Central memory CD8-positive, alpha-beta T cell (primary cell): ENCODE data around the gene KDM4B.

Experiments
- ATAC-seq: fragments of 150-1000 bp; cut with Tn5 transposase; replicated peaks from 2 replicates; pipeline ENCODE4 v1.10.0; 2022; ENCODE audit warnings: mild to moderate bottlenecking, moderate FRiP score, moderate number of reproducible peaks; ENCODE audit not compliant: poor library complexity, severe bottlenecking; ENCODE audit errors: extremely low read depth
- DNase-seq, 2 donors: peaks; one replicate each; pipeline ENCODE4 v3.0.0; 2021; ENCODE audit warnings: low spot score in 2 of 2
- H3K27ac Mint-ChIP-seq: one replicate; pipeline ENCODE4 v1.8.0; 2022; ENCODE audit warnings: low read depth, mild to moderate bottlenecking, moderate library complexity, mixed read lengths
- H3K27me3 Mint-ChIP-seq: one replicate; pipeline ENCODE4 v1.8.0; 2022; ENCODE audit warnings: mixed read lengths
- H3K36me3 Mint-ChIP-seq: one replicate; pipeline ENCODE4 v1.8.0; 2022; ENCODE audit warnings: mild to moderate bottlenecking, moderate library complexity, mixed read lengths; ENCODE audit not compliant: insufficient read depth
- H3K4me1 Mint-ChIP-seq: one replicate; pipeline ENCODE4 v1.8.0; 2022; ENCODE audit warnings: mixed read lengths
- H3K4me3 Mint-ChIP-seq: one replicate; pipeline ENCODE4 v1.8.0; 2022; ENCODE audit warnings: mild to moderate bottlenecking, moderate library complexity, mixed read lengths
- H3K9me3 Mint-ChIP-seq: one replicate; pipeline ENCODE4 v1.8.0; 2022; ENCODE audit warnings: mixed read lengths

The KDM4B gene

DNA sequence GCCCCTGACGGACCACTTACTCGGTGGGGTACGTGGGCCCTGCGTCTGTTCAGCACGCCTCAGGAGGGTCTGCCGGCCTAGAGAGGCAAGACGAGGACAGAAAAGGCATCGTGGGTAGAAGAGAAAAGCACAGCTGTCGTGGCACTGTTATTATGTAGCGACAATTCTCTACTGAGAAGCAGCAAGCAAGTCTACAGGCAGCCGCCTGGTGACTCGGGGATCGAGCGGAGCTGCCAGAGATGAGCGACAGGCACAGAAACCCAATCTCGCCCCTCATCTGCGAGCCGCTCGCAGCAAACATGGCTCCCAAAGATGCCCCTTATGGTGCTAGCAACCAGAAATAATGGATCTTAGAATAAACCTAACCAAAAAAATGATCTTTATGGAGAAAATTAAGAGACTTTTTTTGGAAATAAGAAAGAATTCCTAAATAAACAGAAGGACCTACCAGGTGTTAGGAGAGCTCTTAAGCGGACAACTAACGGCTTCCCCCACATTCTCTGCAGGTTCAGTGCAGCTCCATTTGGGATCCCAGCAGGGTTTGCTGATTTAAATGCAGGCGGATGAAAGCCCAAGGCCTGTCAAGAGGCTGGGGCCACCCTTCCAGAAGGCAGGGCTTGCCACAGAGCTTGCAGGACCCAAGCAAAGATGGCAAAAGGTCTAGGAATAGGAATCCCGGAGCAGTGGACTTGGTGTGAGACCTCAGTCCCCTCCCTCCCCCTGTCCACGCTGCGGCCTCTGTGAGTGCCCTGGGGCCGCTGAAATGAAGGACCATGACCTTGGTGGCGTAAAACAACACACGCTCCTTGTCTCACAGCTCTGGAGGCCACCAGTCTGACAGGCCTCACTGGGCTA is 152.6 kb downstream of the KDM4B start:
- Mint-ChIP-seq H3K36me3 (peaks cover 5% of the 10 kb centered on the region), H3K27me3 (no peaks in the 10 kb centered on the region), H3K27ac (peak overlapping the region; percentile 57), H3K4me1 (peaks cover 13% of the 10 kb centered on the region), H3K9me3 (no peaks in the 10 kb centered on the region), H3K4me3 (no peak overlapping the region)
- ATAC-seq (no peak), DNase-seq (no peak)

DNA sequence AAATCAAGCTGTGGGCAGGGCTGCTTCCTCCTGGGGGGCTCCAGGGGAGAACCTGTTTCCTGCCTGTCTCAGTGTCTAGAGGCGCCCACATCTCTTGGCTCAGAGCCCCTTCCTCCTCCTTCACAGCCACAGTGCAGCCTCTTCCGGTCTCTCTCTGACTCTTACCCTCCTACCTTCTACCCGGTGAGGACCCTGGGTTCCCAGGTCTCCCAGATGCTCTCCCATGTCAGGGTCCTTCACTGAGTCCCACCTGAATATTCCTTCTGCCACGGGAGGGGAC is 153.1 kb downstream of the KDM4B start:
- H3K27ac Mint-ChIP-seq = peak overlapping the region; percentile 12
- H3K9me3 Mint-ChIP-seq = no peaks in the 10 kb centered on the region
- peaks cover 13% of the 10 kb centered on the region for H3K4me1 Mint-ChIP-seq
- DNase-seq (no peak), ATAC-seq (no peak)
- no peak overlapping the region for H3K4me3 Mint-ChIP-seq
- peaks cover 6% of the 10 kb centered on the region for H3K36me3 Mint-ChIP-seq
- H3K27me3 Mint-ChIP-seq = no peaks in the 10 kb centered on the region

DNA sequence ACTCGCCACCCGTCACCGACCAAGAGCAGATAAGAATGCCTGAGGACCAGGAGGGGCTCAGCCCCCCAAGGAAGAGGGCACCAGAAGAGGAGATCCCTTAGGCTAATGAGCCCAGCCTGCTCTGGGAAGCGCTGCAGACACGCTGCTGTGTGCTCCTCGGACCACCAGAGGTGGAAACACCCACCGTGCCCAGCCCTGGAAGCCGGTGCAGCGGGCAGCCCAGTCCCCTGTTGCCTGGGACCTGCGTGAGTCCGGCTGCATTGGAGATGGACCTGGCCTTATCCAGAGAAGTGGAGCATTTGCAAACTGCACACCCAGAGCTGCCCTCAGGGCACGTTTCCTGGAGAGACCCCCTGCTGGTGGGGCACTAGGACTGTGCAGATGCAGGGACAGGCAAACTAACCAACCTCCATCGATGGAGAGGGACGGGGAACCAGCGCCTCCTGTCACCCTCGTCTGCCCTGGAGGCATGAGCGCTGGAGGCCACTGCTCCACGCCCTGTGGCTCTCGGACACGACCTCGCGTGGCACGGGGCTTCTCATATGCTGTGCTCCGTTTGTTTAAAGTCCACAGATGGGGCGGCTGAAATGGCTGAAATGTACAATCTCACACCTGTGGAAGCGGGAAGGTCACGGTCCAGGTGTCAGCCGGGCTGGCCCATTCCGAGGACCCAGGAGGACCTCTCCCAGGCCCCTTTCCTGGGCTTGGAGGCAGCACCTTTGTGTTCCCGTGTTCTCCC is 153.9 kb downstream of the KDM4B start:
- no peaks in the 10 kb centered on the region for H3K27me3 Mint-ChIP-seq
- no peak overlapping the region for H3K4me3 Mint-ChIP-seq
- no peak for ATAC-seq
- H3K9me3 Mint-ChIP-seq = no peaks in the 10 kb centered on the region
- no peak for DNase-seq
- H3K36me3 Mint-ChIP-seq = peaks cover 6% of the 10 kb centered on the region
- peaks cover 13% of the 10 kb centered on the region for H3K4me1 Mint-ChIP-seq
- H3K27ac Mint-ChIP-seq = peak overlapping the region; percentile 12

DNA sequence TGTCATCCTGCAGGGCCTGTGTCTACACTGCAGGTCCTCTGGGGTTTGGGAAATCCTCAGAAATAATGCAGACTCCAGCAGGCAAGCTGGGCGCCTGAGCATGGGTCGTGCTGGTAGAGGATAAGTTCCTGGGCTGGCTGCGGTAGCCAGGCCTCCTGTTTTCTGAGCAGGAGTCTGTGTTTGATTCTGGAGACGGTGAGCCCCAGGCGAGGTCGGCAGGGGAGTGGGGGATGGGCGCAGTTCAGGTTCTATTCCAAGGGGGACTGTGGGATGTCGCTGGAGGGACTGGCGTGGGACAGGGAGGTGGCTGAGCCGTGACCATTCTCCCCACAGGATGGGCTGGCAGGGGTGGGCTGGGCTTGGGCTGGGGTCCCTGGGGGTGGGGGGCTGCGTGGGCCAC is 154.7 kb downstream of the KDM4B start:
- DNase-seq = no peak
- Mint-ChIP-seq H3K4me1 (peaks cover 13% of the 10 kb centered on the region), H3K9me3 (no peaks in the 10 kb centered on the region), H3K27me3 (no peaks in the 10 kb centered on the region), H3K4me3 (no peak overlapping the region), H3K27ac (no peak overlapping the region), H3K36me3 (peaks cover 6% of the 10 kb centered on the region)
- ATAC-seq = no peak

DNA sequence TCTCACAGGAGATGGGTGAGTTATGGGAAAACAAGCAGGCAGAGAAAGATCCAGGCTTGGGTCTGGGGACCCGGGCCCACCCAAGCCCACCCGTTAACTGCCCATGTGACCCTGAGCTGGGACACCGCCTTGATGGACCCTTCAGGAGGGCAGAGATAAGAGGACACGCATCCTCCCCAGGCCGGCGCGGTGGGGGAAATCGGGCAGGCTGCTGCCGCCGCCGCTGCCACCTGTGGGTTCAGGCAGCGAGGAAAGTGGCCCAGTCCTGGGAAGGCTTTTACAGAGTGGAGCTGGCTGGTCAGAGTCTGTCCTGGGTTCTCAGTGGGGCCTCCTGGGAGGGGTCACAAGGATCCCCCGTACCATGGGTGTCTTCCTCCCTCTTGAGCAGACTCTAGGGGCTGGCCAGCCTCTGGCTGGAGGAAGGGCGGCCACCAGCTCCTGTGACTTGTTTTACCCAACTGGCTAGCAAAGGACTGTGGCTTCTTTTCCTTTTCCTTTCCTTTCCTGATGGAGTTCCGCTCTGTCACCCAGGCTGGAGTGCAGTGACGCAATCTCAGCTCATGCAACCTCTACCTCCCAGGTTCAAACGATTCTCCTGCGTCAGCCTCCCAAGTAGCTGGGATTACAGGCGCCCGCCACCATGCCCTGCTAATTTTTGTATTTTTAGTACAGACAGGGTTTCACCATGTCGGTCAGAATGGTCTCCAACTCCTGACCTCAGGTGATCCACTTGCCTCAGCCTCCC is 155.4 kb downstream of the KDM4B start:
- H3K36me3 Mint-ChIP-seq = peaks cover 6% of the 10 kb centered on the region
- H3K4me1 Mint-ChIP-seq = peaks cover 13% of the 10 kb centered on the region
- no peaks in the 10 kb centered on the region for H3K9me3 Mint-ChIP-seq
- DNase-seq (no peak), ATAC-seq (no peak)
- no peak overlapping the region for H3K4me3 Mint-ChIP-seq
- H3K27me3 Mint-ChIP-seq = no peaks in the 10 kb centered on the region
- H3K27ac Mint-ChIP-seq = peak overlapping the region; percentile 13

DNA sequence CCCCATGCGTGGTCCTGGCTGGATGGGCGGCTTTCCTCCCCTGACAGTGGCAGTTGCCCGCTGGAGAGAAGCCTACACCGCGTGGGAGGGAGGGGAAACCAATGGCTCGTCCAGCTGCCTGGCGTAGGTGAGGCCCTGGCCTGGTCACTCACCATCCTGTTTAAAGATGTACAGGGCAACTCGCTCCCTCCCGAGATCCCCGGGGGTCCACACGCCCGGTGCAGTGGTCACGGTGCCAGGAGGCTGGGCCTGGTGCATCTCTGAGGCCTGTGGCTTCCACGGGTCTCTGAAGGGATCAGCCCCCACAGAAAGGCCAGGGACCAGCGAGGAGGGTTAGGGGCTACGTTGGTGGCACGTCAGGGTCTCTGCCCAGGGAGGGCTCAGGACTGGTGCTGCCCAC is 156.5 kb downstream of the KDM4B start:
- ATAC-seq (no peak), DNase-seq (no peak)
- Mint-ChIP-seq H3K9me3 (no peaks in the 10 kb centered on the region), H3K4me3 (no peak overlapping the region), H3K27me3 (no peaks in the 10 kb centered on the region), H3K36me3 (peaks cover 10% of the 10 kb centered on the region), H3K27ac (no peak overlapping the region), H3K4me1 (peaks cover 19% of the 10 kb centered on the region)

DNA sequence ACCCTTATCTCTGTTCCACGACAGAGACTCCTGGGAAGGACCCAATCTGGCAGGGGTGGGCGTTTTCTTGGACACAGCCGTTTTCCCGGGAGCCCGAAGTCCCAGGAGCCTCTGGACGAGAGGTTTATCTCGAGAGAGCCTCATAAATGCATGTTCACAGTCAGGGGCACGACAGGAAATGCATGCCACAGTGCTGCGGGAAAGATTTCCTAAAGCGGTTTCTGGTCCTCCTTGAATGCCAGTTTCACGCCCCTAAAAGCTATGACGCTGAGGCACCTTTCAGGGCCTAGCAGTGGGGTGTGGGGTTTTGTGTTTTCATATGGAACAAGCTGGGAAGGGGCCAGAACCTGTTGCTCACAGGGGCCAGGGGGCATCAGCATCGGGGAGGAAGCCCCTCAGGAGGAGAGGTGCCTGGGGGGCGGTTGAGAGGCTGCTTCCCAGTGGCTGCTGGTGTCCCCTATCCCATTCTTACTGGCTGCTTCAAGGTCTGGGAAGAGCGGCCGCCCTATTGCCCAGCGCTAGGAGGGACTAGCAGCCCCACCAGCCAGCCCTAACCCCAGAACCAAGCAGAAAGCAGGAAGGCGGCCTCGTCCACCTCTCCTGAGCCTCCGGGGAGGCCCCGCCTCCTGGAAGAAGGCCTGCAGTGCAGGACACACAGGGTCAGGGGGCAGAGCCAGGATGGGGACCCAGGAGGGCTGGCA is 157.0 kb downstream of the KDM4B start:
- DNase-seq (no peak), ATAC-seq (no peak)
- H3K27me3 Mint-ChIP-seq = no peaks in the 10 kb centered on the region
- no peaks in the 10 kb centered on the region for H3K9me3 Mint-ChIP-seq
- peaks cover 10% of the 10 kb centered on the region for H3K36me3 Mint-ChIP-seq
- H3K4me3 Mint-ChIP-seq = no peak overlapping the region
- H3K4me1 Mint-ChIP-seq = peaks cover 23% of the 10 kb centered on the region
- no peak overlapping the region for H3K27ac Mint-ChIP-seq

DNA sequence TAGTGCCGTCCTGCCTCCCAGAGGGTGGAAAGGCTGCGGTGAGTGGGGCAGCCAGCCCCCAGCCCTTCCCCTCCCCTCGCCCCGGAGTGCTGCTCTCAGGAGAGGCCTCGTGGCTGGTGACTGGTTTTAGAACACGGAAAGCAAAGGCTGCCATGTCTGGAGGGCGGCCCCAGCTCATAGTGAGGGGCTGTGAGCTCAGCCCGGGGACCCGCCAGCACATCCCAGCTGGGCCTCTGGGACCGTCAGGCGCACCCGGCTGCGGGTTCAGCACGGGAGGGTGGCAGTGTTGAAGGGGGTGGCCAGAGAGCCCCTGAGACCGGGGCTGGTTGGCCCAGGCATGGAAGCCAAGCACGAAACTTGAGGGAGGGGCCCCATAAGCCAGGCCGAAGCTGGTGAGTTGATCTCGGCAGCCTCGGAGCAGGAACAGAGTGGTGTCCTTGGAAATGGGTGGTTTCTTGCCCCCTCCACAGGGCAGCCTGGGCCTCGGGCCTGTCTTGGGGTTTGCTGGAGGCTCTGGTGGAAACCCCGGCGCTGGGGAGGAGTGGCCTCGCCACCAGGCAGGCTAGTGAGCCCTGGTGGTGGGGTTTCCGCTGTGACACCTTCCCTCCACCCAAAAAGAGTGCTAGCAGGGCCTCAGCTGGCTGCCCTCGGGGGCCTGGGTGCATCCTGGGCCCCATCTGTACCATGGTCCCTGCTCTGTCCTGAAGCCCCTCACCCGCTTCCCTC is 157.7 kb downstream of the KDM4B start:
- Mint-ChIP-seq H3K27ac (no peak overlapping the region), H3K9me3 (no peaks in the 10 kb centered on the region), H3K36me3 (peaks cover 11% of the 10 kb centered on the region), H3K4me3 (no peak overlapping the region), H3K27me3 (no peaks in the 10 kb centered on the region), H3K4me1 (peaks cover 23% of the 10 kb centered on the region)
- DNase-seq (no peak), ATAC-seq (no peak)

DNA sequence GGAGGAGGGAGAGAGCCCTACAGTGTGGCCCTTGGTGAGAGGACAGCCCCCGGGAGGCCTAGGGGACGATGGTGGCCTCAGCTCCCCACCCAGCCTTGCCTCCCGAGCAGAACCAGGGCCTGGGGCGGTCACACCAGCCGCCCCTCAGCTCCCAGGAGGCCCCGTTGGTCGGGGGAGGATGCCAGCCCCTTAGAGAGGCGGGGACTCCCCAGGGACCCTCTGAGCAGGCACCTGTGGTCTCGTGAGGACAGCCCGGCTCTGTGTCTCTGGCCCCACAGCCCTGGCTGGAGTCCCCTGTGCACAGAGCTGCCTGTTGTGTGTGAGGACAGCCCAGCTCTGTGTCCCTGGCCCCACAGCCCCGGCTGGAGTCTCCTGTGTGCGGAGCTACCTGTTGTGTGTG is 158.8 kb downstream of the KDM4B start:
- DNase-seq = no peak

DNA sequence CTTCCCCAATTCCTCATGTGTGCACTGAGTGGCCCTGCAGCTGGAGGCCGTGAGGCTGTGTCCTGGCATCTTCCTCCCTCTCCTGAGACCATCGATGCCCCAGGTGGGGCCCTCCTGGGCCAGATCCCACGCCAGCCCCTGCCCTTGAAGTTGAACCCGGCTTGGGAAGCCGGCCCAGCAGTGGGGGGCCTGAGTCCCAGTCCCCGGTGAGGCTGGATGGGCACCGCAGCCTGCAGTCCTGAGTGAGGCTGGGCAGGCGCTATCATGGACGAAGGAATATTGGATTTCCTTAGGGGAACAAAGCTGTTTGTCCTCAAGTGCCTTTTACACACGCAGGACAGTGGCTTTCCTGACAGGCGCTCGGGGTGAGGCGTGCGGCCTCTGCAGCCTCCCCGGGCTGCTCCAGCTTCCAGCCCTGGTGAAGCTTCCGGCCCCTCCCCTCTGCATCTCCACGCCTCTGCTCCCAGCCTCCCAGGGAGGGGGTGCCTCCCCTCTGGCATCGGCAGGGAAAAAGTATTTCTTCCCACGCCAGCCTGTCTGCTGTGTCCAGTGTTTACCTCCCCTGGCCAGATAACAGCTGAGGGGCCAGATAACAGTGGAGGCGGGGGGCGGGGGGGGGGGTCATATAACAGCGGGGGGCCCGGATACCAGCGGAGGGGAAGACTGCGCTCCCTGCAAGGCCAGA is 159.5 kb downstream of the KDM4B start:
- H3K27ac Mint-ChIP-seq = peak overlapping the region; percentile 32
- no peak for DNase-seq
- peaks cover 9% of the 10 kb centered on the region for H3K36me3 Mint-ChIP-seq
- no peak for ATAC-seq
- H3K4me1 Mint-ChIP-seq = peaks cover 16% of the 10 kb centered on the region
- no peak overlapping the region for H3K4me3 Mint-ChIP-seq
- H3K9me3 Mint-ChIP-seq = no peaks in the 10 kb centered on the region
- H3K27me3 Mint-ChIP-seq = no peaks in the 10 kb centered on the region

More for the DNA sequence above, 158.8 kb downstream of the KDM4B start:
- Mint-ChIP-seq H3K4me1 (peaks cover 16% of the 10 kb centered on the region), H3K9me3 (no peaks in the 10 kb centered on the region), H3K36me3 (peaks cover 9% of the 10 kb centered on the region), H3K4me3 (no peak overlapping the region), H3K27ac (no peak overlapping the region), H3K27me3 (no peaks in the 10 kb centered on the region)
- ATAC-seq = no peak

DNA sequence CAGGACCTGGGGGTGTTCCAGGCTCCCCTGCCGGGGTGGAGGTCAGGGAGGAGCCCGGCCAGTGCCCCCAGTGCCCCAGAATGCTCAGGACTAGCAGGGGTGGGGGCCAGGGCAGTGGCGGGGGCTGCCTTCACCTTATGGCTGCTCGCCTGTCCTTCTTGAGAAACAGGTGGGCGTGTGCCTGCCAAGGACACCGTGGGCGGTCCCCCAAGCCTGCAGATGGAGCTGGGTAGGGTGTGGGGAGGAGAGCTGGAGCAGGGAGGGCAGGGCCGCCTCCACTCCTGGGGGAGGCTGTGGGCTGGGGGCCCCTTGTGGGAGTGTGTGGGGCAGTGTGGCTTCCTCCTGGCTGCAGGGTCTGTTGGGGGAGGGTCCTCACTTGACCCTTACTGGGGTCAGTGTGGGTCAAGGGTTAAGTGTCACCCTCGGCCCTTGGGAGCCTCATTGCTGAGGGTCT is 160.1 kb downstream of the KDM4B start:
- H3K4me3 Mint-ChIP-seq = no peak overlapping the region
- no peak for DNase-seq
- H3K36me3 Mint-ChIP-seq = peaks cover 9% of the 10 kb centered on the region

More for the DNA sequence above, 160.1 kb downstream of the KDM4B start:
- no peaks in the 10 kb centered on the region for H3K27me3 Mint-ChIP-seq
- H3K27ac Mint-ChIP-seq = peak overlapping the region; percentile 32
- H3K9me3 Mint-ChIP-seq = no peaks in the 10 kb centered on the region
- peaks cover 16% of the 10 kb centered on the region for H3K4me1 Mint-ChIP-seq
- no peak for ATAC-seq
